ENCODE data around the gene MS4A7.

GRCh38 chr11:60390419-60390818 lies 12.1 kb downstream of the MS4A7 start:
- no peak for TF ChIP-seq TCF12 (IDR thresholded peaks at IDR 0.05)
- no peak for TF ChIP-seq CTCF (IDR thresholded peaks at IDR 0.05)
- TF ChIP-seq TAF1 (IDR thresholded peaks at IDR 0.05; ENCODE audit: borderline replicate concordance, low read depth, low read length), result no peak
- TF ChIP-seq, protein P1, sequence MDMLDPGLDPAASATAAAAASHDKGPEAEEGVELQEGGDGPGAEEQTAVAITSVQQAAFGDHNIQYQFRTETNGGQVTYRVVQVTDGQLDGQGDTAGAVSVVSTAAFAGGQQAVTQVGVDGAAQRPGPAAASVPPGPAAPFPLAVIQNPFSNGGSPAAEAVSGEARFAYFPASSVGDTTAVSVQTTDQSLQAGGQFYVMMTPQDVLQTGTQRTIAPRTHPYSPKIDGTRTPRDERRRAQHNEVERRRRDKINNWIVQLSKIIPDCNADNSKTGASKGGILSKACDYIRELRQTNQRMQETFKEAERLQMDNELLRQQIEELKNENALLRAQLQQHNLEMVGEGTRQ (IDR thresholded peaks at IDR 0.05; ENCODE audit: borderline replicate concordance, low read depth, low read length), result no peak
- TF ChIP-seq USF1 (IDR thresholded peaks at IDR 0.05; ENCODE audit: borderline replicate concordance, low read depth), result no peak
- no peak for TF ChIP-seq TEAD4 (IDR thresholded peaks at IDR 0.05; ENCODE audit: borderline replicate concordance, insufficient read depth)
- no peak for TF ChIP-seq FOXJ3 (CRISPR knock-in tag; IDR thresholded peaks at IDR 0.05)
- TF ChIP-seq EP300 (IDR thresholded peaks at IDR 0.05; ENCODE audit: borderline replicate concordance in 1 of 2, low read depth in 1 of 2, low read length in 1 of 2), result no peak
- TF ChIP-seq RAD21 (IDR thresholded peaks at IDR 0.05; ENCODE audit: low read length), result no peak
- TF ChIP-seq FOXM1 (IDR thresholded peaks at IDR 0.05; ENCODE audit: low read depth), result no peak
